ENCODE data around the gene EIF2S1. TPM values are rescaled to one million over a fixed set of nuclear protein-coding genes. Genes with fewer than 3 reads are reported as not detected.

The EIF2S1 gene
- total RNA-seq, 4 donors from 2014 or later, result 48.3 to 81.0 (median 79.5) TPM

- TF ChIP-seq CTCF (IDR thresholded peaks at IDR 0.05; ENCODE audit: low read depth), result no peak
Measured at GRCh38 chr14:67335781-67336180, 24.3 kb upstream of the EIF2S1 start.

GRCh38 chr14:67343601-67344230, 16.4 kb upstream of the EIF2S1 start:
- TF ChIP-seq CTCF (IDR thresholded peaks at IDR 0.05; ENCODE audit: low read depth), result no peak

- no peak for TF ChIP-seq CTCF (IDR thresholded peaks at IDR 0.05; ENCODE audit: low read depth)
Measured at GRCh38 chr14:67345583-67345982, 14.5 kb upstream of the EIF2S1 start.

- no peak for TF ChIP-seq CTCF (IDR thresholded peaks at IDR 0.05; ENCODE audit: low read depth)
Measured at GRCh38 chr14:67352055-67352454, 8.1 kb upstream of the EIF2S1 start.

GRCh38 chr14:67357186-67357968, 2.8 kb upstream of the EIF2S1 start:
- no peak for TF ChIP-seq CTCF (IDR thresholded peaks at IDR 0.05; ENCODE audit: low read depth)

GRCh38 chr14:67357969-67358354, 2.2 kb upstream of the EIF2S1 start:
- TF ChIP-seq CTCF (IDR thresholded peaks at IDR 0.05; ENCODE audit: low read depth), result no peak

- no peak for TF ChIP-seq CTCF (IDR thresholded peaks at IDR 0.05; ENCODE audit: low read depth)
Measured at GRCh38 chr14:67358924-67359774, 979 bp upstream of the EIF2S1 start.

Data from subcutaneous adipose tissue (tissue), 4 donors.